Activated naive CD8-positive, alpha-beta T cell (primary cell): ENCODE data around the gene PPP2R5C.

Experiments used
- H3K27ac Mint-ChIP-seq: one replicate; pipeline ENCODE4 v1.8.0; 2021; ENCODE audit warnings: mixed read lengths
- H3K27me3 Mint-ChIP-seq: one replicate; pipeline ENCODE4 v1.8.0; 2021; ENCODE audit warnings: mixed read lengths
- H3K36me3 Mint-ChIP-seq: one replicate; pipeline ENCODE4 v1.8.0; 2021; ENCODE audit warnings: mixed read lengths
- H3K4me1 Mint-ChIP-seq: one replicate; pipeline ENCODE4 v1.8.0; 2021; ENCODE audit warnings: low read depth, mixed read lengths
- H3K4me3 Mint-ChIP-seq: one replicate; pipeline ENCODE4 v1.8.0; 2021; ENCODE audit warnings: mild to moderate bottlenecking, mixed read lengths
- H3K9me3 Mint-ChIP-seq: one replicate; pipeline ENCODE4 v1.8.0; 2021; ENCODE audit warnings: low read depth, mixed read lengths

Gene PPP2R5C

GRCh38 chr14:101950516-101951215 is 189.2 kb downstream of the PPP2R5C start:
- peaks cover 3% of the 10 kb centered on the region for H3K27me3 Mint-ChIP-seq
- H3K27ac Mint-ChIP-seq = no peak overlapping the region
- H3K4me1 Mint-ChIP-seq = peaks cover 22% of the 10 kb centered on the region
- H3K4me3 Mint-ChIP-seq = peak overlapping the region; percentile 44
- no peaks in the 10 kb centered on the region for H3K36me3 Mint-ChIP-seq
- no peaks in the 10 kb centered on the region for H3K9me3 Mint-ChIP-seq

GRCh38 chr14:101953151-101953550 is 191.6 kb downstream of the PPP2R5C start:
- Mint-ChIP-seq H3K27me3 (no peaks in the 10 kb centered on the region), H3K9me3 (no peaks in the 10 kb centered on the region), H3K4me1 (peaks cover 17% of the 10 kb centered on the region), H3K27ac (no peak overlapping the region), H3K4me3 (no peak overlapping the region), H3K36me3 (no peaks in the 10 kb centered on the region)

GRCh38 chr14:101954501-101954900 is 193.0 kb downstream of the PPP2R5C start:
- no peaks in the 10 kb centered on the region for H3K27me3 Mint-ChIP-seq
- H3K36me3 Mint-ChIP-seq = no peaks in the 10 kb centered on the region
- no peaks in the 10 kb centered on the region for H3K9me3 Mint-ChIP-seq
- H3K4me3 Mint-ChIP-seq = no peak overlapping the region
- no peak overlapping the region for H3K27ac Mint-ChIP-seq
- H3K4me1 Mint-ChIP-seq = peaks cover 7% of the 10 kb centered on the region

- H3K4me1 Mint-ChIP-seq = peaks cover 6% of the 10 kb centered on the region
- H3K4me3 Mint-ChIP-seq = no peak overlapping the region
- no peaks in the 10 kb centered on the region for H3K9me3 Mint-ChIP-seq
- H3K36me3 Mint-ChIP-seq = no peaks in the 10 kb centered on the region
- no peak overlapping the region for H3K27ac Mint-ChIP-seq
- H3K27me3 Mint-ChIP-seq = no peaks in the 10 kb centered on the region
Measured at GRCh38 chr14:101955695-101956161, 194.2 kb downstream of the PPP2R5C start.

GRCh38 chr14:101956179-101956885 is 194.8 kb downstream of the PPP2R5C start:
- H3K9me3 Mint-ChIP-seq = no peaks in the 10 kb centered on the region
- H3K27ac Mint-ChIP-seq = no peak overlapping the region
- H3K4me3 Mint-ChIP-seq = no peak overlapping the region
- no peaks in the 10 kb centered on the region for H3K36me3 Mint-ChIP-seq
- H3K27me3 Mint-ChIP-seq = no peaks in the 10 kb centered on the region
- H3K4me1 Mint-ChIP-seq = peaks cover 9% of the 10 kb centered on the region

- Mint-ChIP-seq H3K27me3 (no peaks in the 10 kb centered on the region), H3K4me3 (no peak overlapping the region), H3K27ac (no peak overlapping the region)
Measured at GRCh38 chr14:101957406-101958234, 196.1 kb downstream of the PPP2R5C start.

GRCh38 chr14:101958418-101959180 is 197.1 kb downstream of the PPP2R5C start:
- no peaks in the 10 kb centered on the region for H3K36me3 Mint-ChIP-seq
- H3K4me1 Mint-ChIP-seq = peaks cover 8% of the 10 kb centered on the region
- no peaks in the 10 kb centered on the region for H3K27me3 Mint-ChIP-seq
- no peaks in the 10 kb centered on the region for H3K9me3 Mint-ChIP-seq
- no peak overlapping the region for H3K4me3 Mint-ChIP-seq
- H3K27ac Mint-ChIP-seq = no peak overlapping the region

More at GRCh38 chr14:101957406-101958234, 196.1 kb downstream of the PPP2R5C start:
- Mint-ChIP-seq H3K4me1 (peaks cover 9% of the 10 kb centered on the region), H3K36me3 (no peaks in the 10 kb centered on the region), H3K9me3 (no peaks in the 10 kb centered on the region)

DNA sequence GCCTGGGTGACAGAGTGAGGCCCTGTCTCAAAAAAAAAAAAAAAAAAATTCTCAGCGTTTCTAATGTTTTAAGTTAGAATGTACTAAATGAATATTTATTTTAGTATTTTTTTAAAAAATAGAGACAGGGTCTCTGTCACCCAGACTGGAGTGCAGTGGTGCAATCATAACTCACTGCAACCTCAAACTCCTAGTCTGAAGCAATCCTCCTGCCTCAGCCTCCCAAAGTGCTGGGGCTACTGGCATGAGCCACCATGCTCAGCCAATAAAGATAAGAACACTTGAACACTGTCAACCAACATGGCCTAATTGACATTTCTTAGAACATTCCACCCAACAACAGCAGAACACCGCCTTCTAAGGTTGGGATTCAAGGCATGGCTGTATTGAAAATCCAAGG is 197.8 kb downstream of the PPP2R5C start:
- H3K27me3 Mint-ChIP-seq = no peaks in the 10 kb centered on the region
- H3K4me1 Mint-ChIP-seq = peaks cover 12% of the 10 kb centered on the region
- H3K4me3 Mint-ChIP-seq = no peak overlapping the region
- no peaks in the 10 kb centered on the region for H3K36me3 Mint-ChIP-seq
- no peaks in the 10 kb centered on the region for H3K9me3 Mint-ChIP-seq
- H3K27ac Mint-ChIP-seq = no peak overlapping the region

- Mint-ChIP-seq H3K4me1 (peaks cover 12% of the 10 kb centered on the region), H3K27me3 (no peaks in the 10 kb centered on the region), H3K4me3 (no peak overlapping the region), H3K36me3 (no peaks in the 10 kb centered on the region), H3K9me3 (no peaks in the 10 kb centered on the region), H3K27ac (no peak overlapping the region)
Measured at GRCh38 chr14:101960225-101960624, 198.7 kb downstream of the PPP2R5C start.

DNA sequence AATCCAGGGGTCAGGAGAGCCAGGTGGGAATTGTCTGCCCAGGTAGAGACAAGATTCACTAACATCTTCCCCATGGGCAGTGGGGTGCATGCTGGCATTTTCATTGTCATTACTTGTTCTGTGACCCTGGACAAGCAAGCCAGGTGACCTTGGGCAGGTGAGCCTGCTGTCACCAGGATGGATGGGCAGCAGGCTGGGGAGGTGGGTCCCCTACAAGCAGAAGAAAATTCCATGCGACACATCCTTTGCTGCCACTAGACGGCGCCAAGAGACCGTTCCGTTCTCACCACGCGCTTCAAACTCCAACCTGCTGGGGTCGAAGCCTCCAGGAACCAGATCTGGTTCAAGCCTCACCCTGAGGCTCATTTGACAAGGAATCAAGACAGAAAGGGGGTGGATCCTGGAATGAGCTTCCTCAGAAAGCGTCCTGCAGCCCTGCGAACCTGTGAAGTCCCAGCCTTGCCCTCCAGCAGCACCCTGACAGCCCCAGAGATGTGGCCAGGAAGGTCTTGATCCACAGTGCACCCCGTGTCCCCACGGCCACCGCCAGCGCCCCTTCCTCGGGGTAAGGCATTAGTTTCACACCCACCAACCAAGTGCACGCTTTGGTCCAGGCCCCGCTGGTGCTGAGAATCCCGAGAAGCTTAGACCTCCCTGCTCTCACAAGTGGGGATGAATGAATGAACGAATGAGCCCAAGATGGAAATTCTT is 199.7 kb downstream of the PPP2R5C start:
- H3K4me3 Mint-ChIP-seq = no peak overlapping the region
- H3K27me3 Mint-ChIP-seq = no peaks in the 10 kb centered on the region
- peaks cover 19% of the 10 kb centered on the region for H3K4me1 Mint-ChIP-seq
- peak overlapping the region; percentile 66 for H3K27ac Mint-ChIP-seq
- H3K36me3 Mint-ChIP-seq = no peaks in the 10 kb centered on the region
- H3K9me3 Mint-ChIP-seq = no peaks in the 10 kb centered on the region

GRCh38 chr14:101961746-101962502 is 200.4 kb downstream of the PPP2R5C start:
- no peaks in the 10 kb centered on the region for H3K36me3 Mint-ChIP-seq
- no peaks in the 10 kb centered on the region for H3K27me3 Mint-ChIP-seq
- H3K4me3 Mint-ChIP-seq = no peak overlapping the region
- no peak overlapping the region for H3K27ac Mint-ChIP-seq
- H3K9me3 Mint-ChIP-seq = no peaks in the 10 kb centered on the region
- peaks cover 23% of the 10 kb centered on the region for H3K4me1 Mint-ChIP-seq

DNA sequence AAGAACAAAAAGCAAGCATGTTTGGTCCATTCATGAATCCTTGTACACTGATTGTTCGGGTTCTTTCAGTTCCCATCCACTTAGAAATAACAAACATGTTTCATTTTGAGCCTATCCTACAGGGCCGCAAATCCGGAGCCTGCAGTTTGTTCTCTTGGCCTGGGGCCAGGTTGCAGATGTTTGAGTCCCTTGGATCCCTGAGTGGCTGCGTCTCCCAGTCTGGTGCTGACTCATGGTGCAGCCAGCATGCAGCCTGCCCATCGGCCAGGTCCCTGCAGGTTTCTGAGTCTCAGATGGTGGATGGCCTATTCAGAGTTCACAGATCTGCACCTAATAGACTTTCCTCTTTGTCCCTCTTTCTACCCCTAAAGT is 201.0 kb downstream of the PPP2R5C start:
- H3K4me3 Mint-ChIP-seq = no peak overlapping the region
- no peaks in the 10 kb centered on the region for H3K9me3 Mint-ChIP-seq
- H3K27ac Mint-ChIP-seq = no peak overlapping the region
- H3K27me3 Mint-ChIP-seq = no peaks in the 10 kb centered on the region
- H3K4me1 Mint-ChIP-seq = peaks cover 26% of the 10 kb centered on the region
- no peaks in the 10 kb centered on the region for H3K36me3 Mint-ChIP-seq

DNA sequence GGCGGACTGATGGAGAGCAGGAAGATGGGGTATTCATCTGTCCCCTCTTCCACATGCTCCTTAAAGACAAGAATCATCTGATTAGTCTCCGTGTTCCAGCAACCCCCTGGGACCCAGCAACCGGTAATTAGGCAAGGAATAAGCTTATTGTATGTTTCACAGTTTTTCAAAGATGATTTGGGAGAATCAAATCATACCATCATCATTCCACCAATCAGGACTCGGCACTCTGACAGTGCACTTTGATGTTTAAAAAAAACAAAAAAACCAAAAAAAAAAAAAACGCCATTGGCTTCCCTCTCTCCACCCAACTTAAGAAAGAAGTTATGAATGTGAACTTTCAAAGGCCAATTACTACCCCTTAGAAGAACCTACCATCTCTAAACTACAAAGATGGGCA is 201.5 kb downstream of the PPP2R5C start:
- peaks cover 31% of the 10 kb centered on the region for H3K4me1 Mint-ChIP-seq
- H3K36me3 Mint-ChIP-seq = peaks cover 2% of the 10 kb centered on the region

More for the DNA sequence above, 201.5 kb downstream of the PPP2R5C start:
- H3K4me3 Mint-ChIP-seq = no peak overlapping the region
- H3K27me3 Mint-ChIP-seq = no peaks in the 10 kb centered on the region
- H3K27ac Mint-ChIP-seq = no peak overlapping the region
- no peaks in the 10 kb centered on the region for H3K9me3 Mint-ChIP-seq
